OCI-LY3 (cell line): ENCODE results near the gene TSPO.

ENCODE experiments used
- H2AFZ ChIP-seq: fragments of 200-600, 300-600 bp; shearing (Covaris generic); 2 replicates; pipeline ENCODE4 v1.6.0; 2014; ENCODE audit warnings: antibody characterized with exemption, low read depth, low read length
- H3K27ac ChIP-seq: fragments of 200-600, 300-600 bp; sonication (generic); 2 replicates; pipeline ENCODE4 v1.5.1; 2014; ENCODE audit warnings: mild to moderate bottlenecking, low read length, moderate library complexity, mixed read lengths
- H3K27me3 ChIP-seq: fragments of 200-600, 300-600 bp; sonication (generic); 2 replicates; pipeline ENCODE4 v1.6.1; 2014; ENCODE audit warnings: low read depth, low read length, mixed read lengths
- H3K36me3 ChIP-seq: fragments of 200-600, 300-600 bp; sonication (generic); replicated peaks from 2 replicates; pipeline ENCODE3; 2014; ENCODE audit warnings: low read depth, low read length, mixed read lengths
- H3K4me1 ChIP-seq: fragments of 300-600, 200-600 bp; sonication (generic); 2 replicates; pipeline ENCODE4 v1.6.1; 2014; ENCODE audit warnings: low read length, mixed read lengths
- H3K4me2 ChIP-seq: fragments of 200-600, 300-600 bp; sonication (generic); 2 replicates; pipeline ENCODE4 v1.6.1; 2014; ENCODE audit warnings: low read length, mixed read lengths
- H3K4me3 ChIP-seq: fragments of 300-600, 200-600 bp; sonication (generic); 2 replicates; pipeline ENCODE4 v1.5.1; 2014; ENCODE audit warnings: antibody characterized with exemption, mild to moderate bottlenecking, low read length, moderate library complexity
- H3K79me2 ChIP-seq: fragments of 300-600, 200-600 bp; shearing (Covaris generic); 2 replicates; pipeline ENCODE4 v1.6.1; 2014; ENCODE audit warnings: mild to moderate bottlenecking, low read length, mixed read lengths
- H3K9ac ChIP-seq: fragments of 300-600, 200-600 bp; shearing (Covaris generic); 2 replicates; pipeline ENCODE4 v1.6.0; 2014; ENCODE audit warnings: mild to moderate bottlenecking, low read length, moderate library complexity
- H3K9me3 ChIP-seq: fragments of 200-600, 300-600 bp; shearing (Covaris generic); 2 replicates; pipeline ENCODE4 v1.6.1; 2014; ENCODE audit warnings: low read length, mixed read lengths; ENCODE audit not compliant: insufficient read depth
- H4K20me1 ChIP-seq: fragments of 200-600, 300-600 bp; sonication (generic); 2 replicates; pipeline ENCODE4 v1.6.1; 2016; ENCODE audit warnings: low read length, mixed read lengths; ENCODE audit not compliant: insufficient read depth
- CTCF ChIP-seq: fragments of 200-600, 300-600 bp; sonication (generic); IDR thresholded peaks from 2 replicates; pipeline ENCODE4 v1.5.1; 2014; ENCODE audit warnings: antibody characterized with exemption, low read length, low read depth
- EZH2phosphoT487 ChIP-seq: fragments of 200-600 bp; shearing (Covaris generic); IDR thresholded peaks from 2 replicates; pipeline ENCODE4 v1.6.1; 2018; ENCODE audit warnings: antibody characterized with exemption, mixed run types, low read depth

Gene TSPO

GRCh38 chr22:43162412-43163150, 11.2 kb downstream of the TSPO start:
- Histone ChIP-seq H3K27me3 (no peaks in the 10 kb centered on the region), H3K4me3 (no peak overlapping the region), H3K4me2 (no peak overlapping the region), H3K79me2 (no peaks in the 10 kb centered on the region), H3K27ac (no peak overlapping the region), H3K9ac (no peak overlapping the region), H4K20me1 (no peaks in the 10 kb centered on the region), H3K4me1 (no peaks in the 10 kb centered on the region), H3K9me3 (no peaks in the 10 kb centered on the region), H3K36me3 (no peaks in the 10 kb centered on the region), H2AFZ (no peak overlapping the region)
- TF ChIP-seq CTCF (no peak), EZH2phosphoT487 (no peak)

GRCh38 chr22:43163241-43163795, 12.0 kb downstream of the TSPO start:
- Histone ChIP-seq H3K36me3 (no peaks in the 10 kb centered on the region), H2AFZ (no peak overlapping the region), H3K4me3 (no peak overlapping the region), H3K79me2 (no peaks in the 10 kb centered on the region), H4K20me1 (no peaks in the 10 kb centered on the region), H3K4me2 (no peak overlapping the region), H3K27ac (no peak overlapping the region), H3K27me3 (no peaks in the 10 kb centered on the region), H3K9me3 (no peaks in the 10 kb centered on the region), H3K4me1 (no peaks in the 10 kb centered on the region), H3K9ac (no peak overlapping the region)
- no peak for TF ChIP-seq EZH2phosphoT487
- no peak for TF ChIP-seq CTCF

GRCh38 chr22:43164636-43165035, 13.3 kb downstream of the TSPO start:
- H3K27ac ChIP-seq = no peak overlapping the region
- no peaks in the 10 kb centered on the region for H3K79me2 ChIP-seq
- H4K20me1 ChIP-seq = no peaks in the 10 kb centered on the region
- no peak overlapping the region for H2AFZ ChIP-seq
- TF ChIP-seq EZH2phosphoT487 (no peak), CTCF (no peak)
- H3K4me2 ChIP-seq = no peak overlapping the region
- no peaks in the 10 kb centered on the region for H3K9me3 ChIP-seq
- H3K27me3 ChIP-seq = no peaks in the 10 kb centered on the region
- no peak overlapping the region for H3K9ac ChIP-seq
- H3K36me3 ChIP-seq = peaks cover 8% of the 10 kb centered on the region
- H3K4me1 ChIP-seq = no peaks in the 10 kb centered on the region
- no peak overlapping the region for H3K4me3 ChIP-seq

- no peak overlapping the region for H3K9ac ChIP-seq
- no peaks in the 10 kb centered on the region for H3K9me3 ChIP-seq
- H3K4me1 ChIP-seq = no peaks in the 10 kb centered on the region
- no peak overlapping the region for H3K27ac ChIP-seq
- TF ChIP-seq CTCF = no peak
- TF ChIP-seq EZH2phosphoT487 = no peak
- no peaks in the 10 kb centered on the region for H4K20me1 ChIP-seq
- no peak overlapping the region for H2AFZ ChIP-seq
- no peaks in the 10 kb centered on the region for H3K79me2 ChIP-seq
- no peak overlapping the region for H3K4me2 ChIP-seq
- H3K36me3 ChIP-seq = peaks cover 18% of the 10 kb centered on the region
- no peaks in the 10 kb centered on the region for H3K27me3 ChIP-seq
- no peak overlapping the region for H3K4me3 ChIP-seq
These were observed 15.0 kb downstream of the TSPO start for GRCh38 chr22:43166132-43166930.
